CD4-positive, CD25-positive, alpha-beta regulatory T cell (primary cell): Measurements from ENCODE around the gene ATG10. TPM values are rescaled to one million over a fixed set of nuclear protein-coding genes. Genes with fewer than 3 reads are reported as not detected.
A peak's percentile ranks its signal among the peaks of the same experiment; 100 is the strongest.

ENCODE experiments used
- ATAC-seq, 2 donors: fragments of 150-1000 bp; cut with Tn5 transposase; one replicate each; pipeline ENCODE4 v1.10.0; 2021; ENCODE audit warnings: low read depth in 2 of 2, moderate number of reproducible peaks in 2 of 2, moderate library complexity in 1 of 2
- DNase-seq, 3 donors: peaks; one replicate each; pipeline versions ENCODE4 v3.0.0 to v3.0.0-alpha.2; 2012 to 2022; ENCODE audit warnings: mixed read lengths in 1 of 3
- H3K27ac ChIP-seq: one replicate; pipeline ENCODE4 v1.7.0; 2013; ENCODE audit warnings: mild to moderate bottlenecking, low read length; ENCODE audit not compliant: insufficient read depth, poor library complexity, severe bottlenecking
- H3K27me3 ChIP-seq: one replicate; pipeline ENCODE4 v1.7.0; 2013; ENCODE audit warnings: low read length; ENCODE audit not compliant: control insufficient read depth, insufficient read depth
- H3K36me3 ChIP-seq: one replicate; pipeline ENCODE4 v1.7.0; 2013; ENCODE audit warnings: mild to moderate bottlenecking, low read length, moderate library complexity; ENCODE audit not compliant: control insufficient read depth, insufficient read depth
- H3K4me1 ChIP-seq: 2 replicates; pipeline ENCODE4 v1.7.0; 2013; ENCODE audit warnings: mild to moderate bottlenecking, low read length; ENCODE audit not compliant: insufficient read depth, control insufficient read depth, poor library complexity, severe bottlenecking
- H3K4me3 ChIP-seq: one replicate; pipeline ENCODE4 v1.7.0; 2013; ENCODE audit warnings: low read depth, mild to moderate bottlenecking, low read length, moderate library complexity
- H3K9me3 ChIP-seq, 2 experiments: 1 replicate in 1 of 2; 2 replicates in 1 of 2; pipeline ENCODE4 v1.7.0; 2013; ENCODE audit warnings: low read length in 2 of 2, mild to moderate bottlenecking in 1 of 2, moderate library complexity in 1 of 2; ENCODE audit not compliant: control insufficient read depth in 2 of 2
- H3K27ac Mint-ChIP-seq, 3 donors: one replicate each; pipeline ENCODE4 v1.8.0; 2020 to 2022; ENCODE audit warnings: mild to moderate bottlenecking in 3 of 3, mixed read lengths in 3 of 3, moderate library complexity in 2 of 3
- H3K27me3 Mint-ChIP-seq: one replicate; pipeline ENCODE4 v1.8.0; 2022; ENCODE audit warnings: mild to moderate bottlenecking, mixed read lengths
- H3K36me3 Mint-ChIP-seq: one replicate; pipeline ENCODE4 v1.8.0; 2020; ENCODE audit warnings: mixed read lengths
- H3K4me1 Mint-ChIP-seq, 4 donors: one replicate each; pipeline ENCODE4 v1.8.0; 2020 to 2022; ENCODE audit warnings: mixed read lengths in 4 of 4, mild to moderate bottlenecking in 1 of 4
- H3K4me3 Mint-ChIP-seq, 4 donors: one replicate each; pipeline ENCODE4 v1.8.0; 2020 to 2022; ENCODE audit warnings: mild to moderate bottlenecking in 4 of 4, mixed read lengths in 4 of 4, moderate library complexity in 3 of 4
- H3K9me3 Mint-ChIP-seq, 7 donors: one replicate each; pipeline ENCODE4 v1.8.0; 2020 to 2022; ENCODE audit warnings: mixed read lengths in 7 of 7, mild to moderate bottlenecking in 3 of 7, moderate library complexity in 2 of 7
- polyA plus RNA-seq, 4 donors: library from polyadenylated mRNA; unstranded; fragments of 300-500 nt; fragmentation: Illumina TruSeq; gene quantifications; one replicate each; pipeline ENCODE4 v1.2.3, GENCODE V29; 2021
- total RNA-seq: library from RNA; stranded (reverse); gene quantifications from one replicate; pipeline ENCODE4 v1.2.3, GENCODE V29; 2022

ATG10 gene
- total and polyA plus RNA-seq, 5 donors from 2014 or later = 7.5 to 13.2 (median 9.3) TPM

DNA sequence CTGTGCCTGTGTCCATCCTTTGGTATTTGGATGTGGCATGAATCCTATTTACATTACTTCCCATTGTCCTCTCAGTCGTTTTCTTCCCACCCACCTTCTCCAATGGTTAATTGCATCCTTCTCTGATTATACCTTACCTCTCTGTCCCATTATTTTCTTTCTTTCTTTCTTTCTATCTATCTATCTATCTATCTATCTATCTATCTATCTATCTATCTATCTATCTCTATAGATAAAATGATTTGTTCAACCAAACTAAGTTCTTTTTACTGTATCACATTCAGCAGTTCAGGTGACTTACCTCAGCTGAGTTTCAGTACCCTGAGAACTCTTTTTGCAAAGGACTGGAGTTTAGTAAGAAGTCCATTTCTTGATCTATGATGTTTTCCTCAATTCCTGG is 225.7 kb downstream of the ATG10 start:
- H3K36me3 Mint-ChIP-seq = peaks cover 12% of the 10 kb centered on the region
- H3K36me3 ChIP-seq = no peaks in the 10 kb centered on the region
- H3K27me3 ChIP-seq = no peaks in the 10 kb centered on the region
- H3K4me3 ChIP-seq = no peak overlapping the region
- peaks cover 0 to 2% (median 0%) of the 10 kb centered on the region in 7 donors for H3K9me3 Mint-ChIP-seq
- no peaks in the 10 kb centered on the region for H3K9me3 ChIP-seq
- no peak overlapping the region for H3K27ac ChIP-seq
- no peaks in the 10 kb centered on the region for H3K27me3 Mint-ChIP-seq
- ATAC-seq = no peak
- no peak overlapping the region for H3K27ac Mint-ChIP-seq
- peaks cover 0 to 2% (median 0%) of the 10 kb centered on the region in 4 donors for H3K4me1 Mint-ChIP-seq
- H3K4me1 ChIP-seq = no peaks in the 10 kb centered on the region
- DNase-seq = no peak
- H3K4me3 Mint-ChIP-seq = no peak overlapping the region

DNA sequence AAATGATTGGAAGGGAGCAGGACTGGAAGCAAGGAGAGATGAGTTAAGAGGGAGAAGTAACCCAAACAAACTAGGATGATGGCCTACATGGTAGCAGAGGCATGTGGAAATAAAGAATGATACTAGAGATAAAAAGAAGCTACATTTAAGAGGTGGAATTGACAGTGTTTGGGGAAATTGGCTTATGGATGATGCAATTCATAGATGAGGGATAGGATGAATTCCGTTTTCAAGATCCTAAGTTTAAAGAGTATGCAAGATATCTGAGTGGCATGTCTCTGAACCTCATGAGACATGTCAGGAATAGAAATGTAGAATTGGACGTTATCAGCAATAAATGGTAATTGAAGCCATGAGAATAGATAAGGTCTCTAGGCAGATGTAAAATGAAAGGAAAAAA is 232.7 kb downstream of the ATG10 start:
- Mint-ChIP-seq H3K4me1 (peaks cover 0 to 3% (median 0%) of the 10 kb centered on the region in 4 donors), H3K9me3 (peaks cover 0 to 1% (median 0%) of the 10 kb centered on the region in 7 donors), H3K36me3 (peaks cover 4% of the 10 kb centered on the region), H3K4me3 (no peak overlapping the region), H3K27me3 (no peaks in the 10 kb centered on the region), H3K27ac (no peak overlapping the region)
- no peak overlapping the region for H3K27ac ChIP-seq
- ATAC-seq = no peak
- no peaks in the 10 kb centered on the region for H3K4me1 ChIP-seq
- no peaks in the 10 kb centered on the region for H3K9me3 ChIP-seq
- no peaks in the 10 kb centered on the region for H3K27me3 ChIP-seq
- no peaks in the 10 kb centered on the region for H3K36me3 ChIP-seq
- no peak overlapping the region for H3K4me3 ChIP-seq
- DNase-seq = no peak

DNA sequence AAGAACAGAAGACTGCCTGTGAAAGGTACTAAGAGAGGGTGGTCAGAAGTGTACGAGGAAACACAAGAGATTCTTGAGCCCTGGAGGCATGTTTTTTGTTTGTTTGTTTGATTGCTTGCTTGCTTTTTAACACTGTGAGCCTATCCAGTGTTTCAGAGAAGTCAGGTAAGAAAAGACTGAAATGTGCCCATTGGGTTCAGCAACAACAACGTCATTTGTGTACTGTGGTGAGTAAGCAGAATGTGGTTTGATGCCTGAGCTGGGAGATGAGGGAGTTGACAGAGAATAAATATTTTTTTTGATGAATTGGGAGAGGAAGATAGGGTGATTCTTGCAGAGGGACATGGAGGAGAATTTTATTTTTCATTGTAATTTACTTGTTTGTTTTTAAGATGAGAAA is 233.2 kb downstream of the ATG10 start:
- ATAC-seq (no peak), DNase-seq (no peak)
- no peak overlapping the region for H3K4me3 ChIP-seq
- Mint-ChIP-seq H3K27me3 (no peaks in the 10 kb centered on the region), H3K27ac (no peak overlapping the region), H3K9me3 (no peaks in the 10 kb centered on the region), H3K36me3 (no peaks in the 10 kb centered on the region), H3K4me1 (peaks cover 0 to 3% (median 0%) of the 10 kb centered on the region in 4 donors), H3K4me3 (no peak overlapping the region)
- no peak overlapping the region for H3K27ac ChIP-seq
- H3K27me3 ChIP-seq = no peaks in the 10 kb centered on the region
- no peaks in the 10 kb centered on the region for H3K4me1 ChIP-seq
- no peaks in the 10 kb centered on the region for H3K36me3 ChIP-seq
- no peaks in the 10 kb centered on the region for H3K9me3 ChIP-seq

DNA sequence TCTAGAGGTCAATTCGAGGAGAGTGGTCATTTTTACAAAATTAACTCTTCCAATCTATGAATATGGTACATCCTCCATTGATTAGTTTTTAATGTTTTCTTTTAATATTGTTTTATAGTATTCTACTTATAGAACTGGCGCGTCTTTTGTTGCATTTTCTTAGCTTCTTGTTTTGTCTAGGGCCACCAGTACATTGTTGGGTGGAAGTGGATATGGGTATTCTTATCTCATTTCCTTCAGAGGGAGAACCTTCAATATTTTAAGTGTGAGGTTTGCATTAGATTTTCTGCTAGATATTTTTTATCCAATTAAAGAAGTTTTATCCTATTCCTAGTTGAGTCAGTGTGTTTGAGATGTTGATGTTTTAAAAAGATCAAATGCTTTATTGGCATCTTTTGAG is 236.5 kb downstream of the ATG10 start:
- no peak overlapping the region for H3K27ac ChIP-seq
- ATAC-seq (no peak), DNase-seq (no peak)
- no peak overlapping the region for H3K4me3 Mint-ChIP-seq
- no peaks in the 10 kb centered on the region for H3K36me3 Mint-ChIP-seq
- peaks cover 0 to 2% (median 0%) of the 10 kb centered on the region in 7 donors for H3K9me3 Mint-ChIP-seq
- no peaks in the 10 kb centered on the region for H3K36me3 ChIP-seq
- H3K27me3 Mint-ChIP-seq = no peaks in the 10 kb centered on the region
- peaks cover 0 to 3% (median 0%) of the 10 kb centered on the region in 4 donors for H3K4me1 Mint-ChIP-seq
- H3K4me1 ChIP-seq = no peaks in the 10 kb centered on the region
- no peaks in the 10 kb centered on the region for H3K27me3 ChIP-seq
- H3K4me3 ChIP-seq = no peak overlapping the region
- H3K27ac Mint-ChIP-seq = no peak overlapping the region
- no peaks in the 10 kb centered on the region for H3K9me3 ChIP-seq

DNA sequence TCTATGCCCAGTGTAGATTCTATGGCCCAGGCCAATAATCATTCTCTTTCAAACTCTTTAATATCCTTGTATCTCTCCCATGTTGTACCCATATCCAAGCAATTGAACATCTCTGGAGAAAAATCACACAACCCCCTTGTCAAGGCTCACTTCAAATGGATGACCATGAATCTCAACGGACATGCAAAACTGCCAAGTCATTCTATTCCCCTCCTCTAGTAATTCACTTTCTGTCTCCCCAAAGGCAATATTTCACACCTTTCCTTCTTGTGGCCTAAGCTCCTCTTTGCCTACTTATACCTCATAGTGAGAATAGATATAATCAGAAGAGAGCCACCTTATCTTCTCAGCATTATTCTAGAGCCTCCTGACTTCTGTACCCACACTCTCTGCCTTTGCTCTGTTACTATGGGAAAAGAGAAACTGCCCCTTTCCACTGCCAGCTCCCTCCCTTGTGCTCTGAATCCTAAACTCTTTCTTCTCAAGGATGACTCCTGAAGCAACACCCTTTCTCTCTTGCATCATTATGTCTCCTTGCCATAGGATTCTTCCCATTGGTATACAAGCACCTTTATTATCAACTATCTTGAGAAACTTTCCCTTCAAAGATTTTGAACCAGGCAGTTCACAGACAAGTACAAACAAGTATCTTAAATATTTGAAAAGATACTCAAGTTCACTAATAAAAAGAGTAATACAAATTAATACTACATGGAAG is 240.2 kb downstream of the ATG10 start:
- H3K27me3 ChIP-seq = no peaks in the 10 kb centered on the region
- Mint-ChIP-seq H3K36me3 (no peaks in the 10 kb centered on the region), H3K4me3 (no peak overlapping the region), H3K9me3 (peaks cover 0 to 2% (median 0%) of the 10 kb centered on the region in 7 donors), H3K27me3 (no peaks in the 10 kb centered on the region), H3K27ac (no peak overlapping the region), H3K4me1 (peaks cover 0 to 3% (median 0%) of the 10 kb centered on the region in 4 donors)
- H3K4me3 ChIP-seq = no peak overlapping the region
- no peak overlapping the region for H3K27ac ChIP-seq
- H3K9me3 ChIP-seq = no peaks in the 10 kb centered on the region
- H3K4me1 ChIP-seq = no peaks in the 10 kb centered on the region
- no peak for DNase-seq
- H3K36me3 ChIP-seq = no peaks in the 10 kb centered on the region
- ATAC-seq = no peak

DNA sequence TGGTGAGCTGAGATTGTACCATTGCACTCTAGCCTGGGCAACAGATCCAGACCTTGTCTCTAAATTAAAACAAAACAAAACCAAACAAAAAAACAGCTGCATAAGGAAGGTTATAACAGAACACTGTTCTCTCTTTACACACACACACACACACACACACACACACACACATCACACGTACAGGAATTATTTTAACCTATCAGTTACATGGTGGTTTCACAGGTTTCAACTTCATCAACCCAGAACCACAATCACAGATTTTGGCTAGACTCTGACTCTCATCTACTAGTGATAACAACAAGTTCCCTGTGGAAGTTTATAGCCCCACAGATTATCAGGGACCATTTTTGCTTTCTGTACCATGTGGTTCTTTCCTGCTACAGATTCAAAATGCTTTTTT is 246.1 kb downstream of the ATG10 start:
- Mint-ChIP-seq H3K9me3 (no peaks in the 10 kb centered on the region), H3K27me3 (no peaks in the 10 kb centered on the region), H3K4me1 (no peaks in the 10 kb centered on the region), H3K36me3 (no peaks in the 10 kb centered on the region), H3K4me3 (no peak overlapping the region), H3K27ac (peak overlapping the region in 1 of 3 donors; percentile 59)
- DNase-seq (no peak), ATAC-seq (no peak)
- Histone ChIP-seq H3K9me3 (no peaks in the 10 kb centered on the region), H3K4me3 (no peak overlapping the region), H3K36me3 (no peaks in the 10 kb centered on the region), H3K27ac (no peak overlapping the region), H3K4me1 (no peaks in the 10 kb centered on the region), H3K27me3 (no peaks in the 10 kb centered on the region)

DNA sequence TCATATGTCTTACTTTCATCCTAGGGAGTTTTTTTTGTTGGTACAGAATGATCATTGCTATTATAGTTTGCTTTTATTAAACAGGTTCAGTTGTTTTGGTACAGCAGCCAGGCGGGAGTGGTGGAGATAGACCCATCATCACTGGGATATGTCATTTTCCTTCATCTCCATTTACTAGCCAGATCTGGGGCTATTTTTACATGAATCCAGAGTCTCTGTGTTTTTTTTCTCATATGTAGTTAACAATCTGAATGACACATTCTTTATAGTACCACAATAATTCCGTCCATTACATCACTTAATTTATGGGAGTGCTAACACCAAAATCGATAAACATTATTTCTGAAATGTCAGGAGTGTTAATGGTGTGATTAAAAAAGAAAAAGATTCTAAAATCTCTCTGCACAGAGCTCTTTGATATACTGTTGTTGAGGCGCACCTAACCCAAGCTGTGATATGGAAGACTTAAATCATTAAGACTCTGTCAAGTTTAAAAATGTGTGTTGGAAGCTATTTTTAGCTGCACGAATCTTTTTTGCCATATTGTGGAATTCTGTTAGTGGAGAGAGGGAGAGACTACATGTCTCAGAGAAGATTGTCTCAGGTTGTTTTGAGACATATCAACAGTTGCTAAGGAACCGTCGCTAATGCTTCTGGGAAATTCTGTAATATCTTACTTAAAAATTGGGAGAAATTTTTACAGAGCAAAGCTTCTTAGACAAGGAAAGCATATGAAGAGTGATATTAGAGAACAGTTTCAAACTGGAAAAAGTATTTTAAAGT is 246.7 kb downstream of the ATG10 start:
- Mint-ChIP-seq H3K4me3 (no peak overlapping the region), H3K4me1 (no peaks in the 10 kb centered on the region), H3K9me3 (no peaks in the 10 kb centered on the region), H3K27me3 (no peaks in the 10 kb centered on the region), H3K27ac (no peak overlapping the region), H3K36me3 (no peaks in the 10 kb centered on the region)
- Histone ChIP-seq H3K36me3 (no peaks in the 10 kb centered on the region), H3K4me3 (no peak overlapping the region), H3K27ac (no peak overlapping the region), H3K4me1 (no peaks in the 10 kb centered on the region), H3K27me3 (no peaks in the 10 kb centered on the region), H3K9me3 (no peaks in the 10 kb centered on the region)
- DNase-seq (no peak), ATAC-seq (no peak)
